HG03097 (cell line): ENCODE results near the gene MORN5.
"Not testable (repeated sequence)": the region's sequence is repeated elsewhere in the genome, so short reads cannot be mapped to it uniquely, and the experiment has no call there.

Source experiments
- ATAC-seq: cut with Tn5 transposase; IDR thresholded peaks from one replicate; pipeline ENCODE4 v1.9.1; 2021; ENCODE audit not compliant: unreplicated experiment, low FRiP score

The MORN5 gene

DNA sequence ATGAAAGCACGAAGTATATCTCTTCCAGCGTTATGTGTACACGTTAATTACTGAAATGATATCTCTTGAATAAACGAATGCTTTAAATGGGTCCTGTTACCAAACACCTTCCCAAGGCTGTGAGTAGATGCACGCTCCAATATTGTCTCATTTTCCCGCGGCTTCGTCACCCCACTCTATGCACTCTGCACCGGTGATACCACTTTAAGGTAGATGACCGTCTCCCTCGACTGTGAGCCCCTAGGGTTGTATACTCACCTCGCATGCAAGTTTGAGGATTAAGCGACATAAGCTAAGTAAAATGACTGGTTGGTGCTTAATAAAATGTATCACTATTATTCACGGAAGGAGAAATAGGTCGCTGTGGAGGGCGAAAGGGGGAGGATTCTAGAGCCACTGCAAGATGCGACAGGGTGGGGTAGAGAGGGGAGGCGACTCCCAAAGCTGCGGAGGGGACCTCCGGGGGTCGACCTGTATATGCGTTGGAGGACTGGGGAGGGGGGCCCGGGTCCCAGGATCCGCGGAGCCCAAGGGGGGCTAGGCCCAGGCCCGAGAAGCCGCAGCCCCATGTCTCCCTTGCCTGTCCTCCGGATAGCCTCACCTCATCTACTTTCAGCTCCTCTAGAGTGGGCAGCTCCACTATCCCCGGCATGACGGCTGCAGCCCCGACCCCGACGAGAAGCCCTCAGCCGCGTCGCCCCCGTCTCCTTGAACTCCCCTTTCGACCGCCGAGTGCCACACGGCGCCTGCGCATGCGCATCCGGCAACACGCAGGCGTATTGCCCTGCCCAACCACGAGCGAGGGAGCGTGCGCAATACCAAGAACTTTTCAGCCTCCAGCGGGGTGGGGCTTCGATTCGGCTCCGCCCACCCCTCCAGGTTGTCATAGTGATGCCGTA, at the start of gene MORN5, which contains the start of gene NDUFA8:
MORN5 (plus strand) TSS at position 883 of the 899 bp plus-strand sequence. CDS start 65 bp downstream, outside the sequence.
NDUFA8 (minus strand) TSS at position 754 of the 899 bp plus-strand sequence; CDS start at position 652, 102 bp downstream.
- peak; percentile 92 for ATAC-seq

GRCh38 chr9:122110100-122110833, 49.4 kb upstream of the MORN5 start:
- no peak for ATAC-seq

- ATAC-seq = no peak
These were observed 48.2 kb upstream of the MORN5 start for GRCh38 chr9:122111413-122112085.

- ATAC-seq = no peak
These were observed 47.5 kb upstream of the MORN5 start for GRCh38 chr9:122112238-122112637.

GRCh38 chr9:122113574-122113973, 46.1 kb upstream of the MORN5 start:
- ATAC-seq = no peak

GRCh38 chr9:122115176-122116035, 44.3 kb upstream of the MORN5 start:
- ATAC-seq = no peak

DNA sequence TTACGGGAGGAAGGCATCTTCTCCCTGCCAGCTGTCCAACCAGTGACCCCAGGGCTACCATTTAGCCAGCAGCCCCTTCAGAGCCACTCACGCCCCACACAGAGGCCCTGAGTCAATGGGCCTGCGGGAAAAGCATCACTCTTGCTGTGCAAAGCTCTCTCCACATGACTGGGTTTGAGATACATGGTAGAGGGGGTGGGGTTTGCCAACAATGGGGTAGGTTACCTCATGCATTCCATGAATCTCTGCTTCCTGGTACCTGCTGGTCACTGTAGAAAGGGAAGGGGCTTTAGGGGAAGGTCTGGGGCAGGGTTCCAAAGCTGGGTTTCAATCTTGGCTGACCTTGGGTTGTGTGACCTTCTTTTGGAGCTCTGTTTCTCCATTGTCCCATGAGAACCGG, 43.7 kb upstream of the MORN5 start:
- ATAC-seq = no peak

GRCh38 chr9:122116448-122117173, 43.1 kb upstream of the MORN5 start:
- ATAC-seq = no peak

- not testable (repeated sequence) for ATAC-seq
These were observed 42.5 kb upstream of the MORN5 start for GRCh38 chr9:122117241-122117640.

DNA sequence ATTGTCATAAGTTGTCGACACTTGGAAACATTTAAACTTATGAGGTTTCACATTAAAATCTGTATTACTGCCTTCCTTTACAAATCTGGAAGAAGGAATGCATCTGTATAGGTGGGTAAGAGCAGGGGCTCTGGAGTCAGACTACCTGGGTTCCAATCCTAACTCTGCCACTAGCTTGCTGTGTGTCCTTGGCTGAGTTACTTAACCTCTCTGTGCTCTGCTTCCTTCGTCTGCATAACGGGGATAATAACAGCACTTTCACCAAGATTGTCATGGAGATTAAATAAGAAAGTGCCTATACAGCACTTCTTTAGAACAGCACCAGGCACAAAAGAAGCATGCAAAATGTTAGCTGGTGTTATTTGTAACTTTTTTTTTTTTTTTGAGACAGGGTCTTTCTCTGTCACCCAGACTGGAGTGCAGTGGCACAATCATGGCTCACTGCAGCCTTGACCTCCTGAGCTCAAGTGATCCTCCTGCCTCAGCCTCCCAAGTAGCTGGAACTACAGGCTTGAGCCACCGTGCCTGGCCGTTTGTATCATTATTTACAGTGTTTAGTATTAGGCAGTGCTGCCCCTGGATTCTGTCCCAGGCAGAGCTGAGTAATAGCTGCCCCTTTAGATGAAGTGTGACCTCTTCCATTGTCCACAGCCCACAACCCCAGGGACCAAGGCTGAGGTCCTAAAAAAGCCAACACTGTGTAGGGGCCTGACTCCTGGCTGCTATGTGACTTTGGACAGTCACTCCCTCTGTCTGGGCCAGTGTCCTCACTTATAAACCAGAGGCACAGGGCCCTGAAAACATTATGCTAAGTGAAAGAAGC, 41.2 kb upstream of the MORN5 start:
- ATAC-seq = no peak

DNA sequence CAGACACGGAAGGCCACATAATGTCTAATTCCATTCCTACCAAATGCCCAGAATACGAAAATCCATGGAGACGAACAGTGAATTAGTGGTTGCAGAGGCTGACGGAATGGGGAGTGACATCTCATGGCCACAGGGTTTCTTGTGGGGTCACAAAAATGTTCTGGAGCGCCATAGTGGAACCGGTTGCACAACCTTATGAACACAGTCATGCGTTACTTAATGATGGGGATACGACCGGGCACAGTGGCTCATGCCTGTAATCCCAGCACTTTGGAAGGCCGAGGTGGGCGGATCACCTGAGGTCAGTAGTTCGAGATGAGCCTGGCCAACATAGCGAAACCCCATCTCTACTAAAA, 40.6 kb upstream of the MORN5 start:
- no peak for ATAC-seq

- ATAC-seq = no peak
These were observed 40.0 kb upstream of the MORN5 start for GRCh38 chr9:122119721-122120120.

GRCh38 chr9:122120316-122121071, 39.2 kb upstream of the MORN5 start:
- ATAC-seq = no peak

DNA sequence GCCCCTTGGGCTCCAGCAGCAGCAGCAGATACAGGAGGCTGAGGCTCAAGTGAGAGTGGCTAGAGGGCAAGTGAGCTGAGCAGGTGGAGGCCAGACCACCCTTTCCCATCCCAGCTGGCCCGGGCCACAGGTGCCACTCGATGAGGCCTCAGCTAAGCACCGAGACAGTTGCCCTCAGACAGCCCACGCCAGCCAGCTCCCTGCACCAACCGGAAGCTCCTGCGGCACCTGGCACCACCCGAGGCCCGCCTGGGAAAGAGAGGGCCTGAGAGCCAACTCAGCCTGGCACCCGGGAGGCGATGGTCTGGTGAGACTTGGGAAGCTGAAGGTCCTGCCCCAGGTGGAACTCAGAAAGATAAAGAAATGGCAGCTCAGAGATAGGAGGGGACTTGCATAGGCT, 38.3 kb upstream of the MORN5 start:
- ATAC-seq = no peak

GRCh38 chr9:122121931-122122330, 37.8 kb upstream of the MORN5 start:
- no peak for ATAC-seq

GRCh38 chr9:122122468-122122867, 37.2 kb upstream of the MORN5 start:
- ATAC-seq = no peak

DNA sequence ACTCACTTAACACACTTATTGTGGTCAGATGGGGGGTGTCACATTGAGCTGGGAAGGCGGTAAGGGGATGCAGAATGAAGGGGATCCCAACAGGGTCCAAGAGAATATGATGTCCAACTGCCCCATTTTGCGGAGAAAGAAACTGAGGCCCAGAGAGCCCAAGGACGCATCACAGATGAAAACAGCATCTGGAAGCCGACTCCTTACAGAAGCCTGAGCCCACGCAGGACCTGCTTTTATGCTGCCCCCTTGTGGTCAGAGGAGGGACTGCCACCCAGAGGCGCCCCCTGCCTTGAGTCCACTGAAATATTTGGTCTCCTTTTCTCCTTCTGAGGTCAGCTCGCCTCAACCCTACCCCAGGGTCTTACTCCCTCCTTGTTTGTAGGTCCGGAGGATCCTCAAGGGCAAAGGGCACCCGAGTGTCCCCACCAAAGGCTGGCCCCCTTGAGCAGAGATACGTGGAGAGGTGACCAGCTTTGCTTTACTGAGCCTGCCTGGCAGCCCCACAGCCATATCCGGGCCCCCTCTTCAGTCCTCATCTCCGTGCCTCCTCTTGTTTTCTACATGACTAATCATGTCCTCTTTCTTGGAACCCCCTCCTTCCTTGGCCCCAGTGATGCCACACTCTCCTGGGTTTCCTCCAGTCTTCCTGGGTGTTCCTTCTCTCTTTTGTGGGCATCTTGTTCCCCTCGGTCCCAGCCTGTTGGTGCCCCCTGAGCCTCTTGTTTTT, 36.6 kb upstream of the MORN5 start:
- no peak for ATAC-seq
